Posterior cingulate gyrus (tissue), 11 donors: ENCODE data around the gene FSTL4.

Experiments
- DNase-seq, 10 donors: peaks; one replicate each; pipeline versions ENCODE4 v3.0.0 to v3.0.0-alpha.2; 2020 to 2021; ENCODE audit warnings: mixed read lengths in 3 of 10
- intact Hi-C: fragments of 100-400 bp; cut with DNase I; formaldehyde crosslinking; loops from one replicate; pipeline ENCODE4 v1.15.1; 2023

The FSTL4 gene

GRCh38 chr5:133521801-133522200 lies 90.5 kb downstream of the FSTL4 start:
- no peak for DNase-seq
- intact Hi-C loops = no loop called here

DNA sequence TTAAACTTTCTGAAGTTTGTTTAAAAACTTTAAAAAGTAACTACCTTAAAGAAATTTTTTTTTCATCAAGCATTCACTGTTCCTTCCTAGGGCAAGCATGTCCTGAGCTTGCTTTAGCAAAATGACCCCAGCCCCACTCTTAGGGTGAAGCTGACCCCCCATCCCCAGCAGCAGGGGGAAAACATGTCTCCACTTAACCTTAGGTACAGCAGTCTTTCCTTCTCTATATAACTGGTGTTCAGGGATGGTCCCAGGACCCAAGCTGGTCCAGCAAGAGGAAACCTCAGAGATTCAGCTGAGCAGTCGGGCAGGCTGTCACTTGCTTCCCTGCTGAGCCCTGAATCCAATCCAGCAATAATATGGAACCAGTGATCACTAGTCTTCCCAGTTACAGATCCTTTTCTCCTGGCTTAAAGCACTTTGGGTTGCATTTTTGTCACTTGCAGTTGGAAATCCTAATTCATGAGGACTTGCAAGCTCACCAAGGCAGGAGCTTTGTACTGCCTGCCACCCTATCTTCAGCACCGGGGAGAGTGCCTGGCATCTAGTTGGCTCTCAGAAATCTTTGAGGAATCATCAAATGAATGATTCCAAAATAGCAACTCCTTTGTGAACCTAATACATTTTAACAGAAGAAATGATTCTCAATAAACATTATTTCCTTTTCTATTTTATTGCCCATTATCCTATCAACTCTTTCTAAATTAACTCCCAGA lies 91.2 kb downstream of the FSTL4 start:
- intact Hi-C loops = no loop called here
- no peak for DNase-seq

DNA sequence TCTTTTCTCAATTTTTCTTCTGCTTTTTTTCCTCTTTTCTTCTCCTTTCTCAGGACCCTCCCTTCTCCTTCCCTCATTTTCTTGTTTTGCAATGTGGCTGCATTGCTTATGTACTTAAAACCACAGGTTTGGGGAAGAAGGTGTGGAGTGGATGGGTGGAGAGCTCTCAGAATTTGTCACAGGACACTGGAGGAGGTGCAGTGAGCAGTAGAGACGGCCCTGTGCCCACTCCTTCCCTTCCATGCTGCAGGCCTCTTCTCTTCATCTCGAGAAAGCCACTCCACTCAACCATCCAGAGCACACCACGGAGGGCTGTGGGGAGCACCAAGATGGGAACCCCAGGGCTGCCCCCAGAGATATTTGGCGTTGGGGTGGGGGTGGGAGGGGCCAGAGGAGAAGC lies 92.3 kb downstream of the FSTL4 start:
- no peak for DNase-seq
- intact Hi-C loops = no loop called here

DNA sequence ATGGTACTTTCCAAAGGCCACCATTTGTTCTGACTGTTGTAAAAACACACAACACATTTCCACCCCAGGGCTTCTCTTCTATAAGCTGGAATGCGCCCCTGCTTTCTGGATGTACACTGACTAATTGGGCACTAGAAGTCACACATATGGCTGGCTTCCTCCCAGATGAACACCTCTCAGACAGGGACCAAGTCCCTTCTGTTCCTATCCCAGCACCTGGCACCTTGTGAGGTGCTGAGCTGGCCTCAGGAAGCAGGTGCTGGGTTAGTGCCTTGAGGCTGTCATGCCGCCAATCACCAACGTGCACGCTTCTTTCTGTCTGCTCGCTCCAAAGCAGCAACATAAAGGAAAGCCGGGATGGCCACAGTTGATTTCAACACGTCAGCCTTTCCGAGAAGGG lies 93.2 kb downstream of the FSTL4 start:
- no peak for DNase-seq
- intact Hi-C loops = no loop called here

GRCh38 chr5:133514456-133514855 lies 97.9 kb downstream of the FSTL4 start:
- no peak for DNase-seq
- intact Hi-C loops = no loop called here

GRCh38 chr5:133512896-133513295 lies 99.4 kb downstream of the FSTL4 start:
- no peak for DNase-seq
- intact Hi-C loops = no loop called here

DNA sequence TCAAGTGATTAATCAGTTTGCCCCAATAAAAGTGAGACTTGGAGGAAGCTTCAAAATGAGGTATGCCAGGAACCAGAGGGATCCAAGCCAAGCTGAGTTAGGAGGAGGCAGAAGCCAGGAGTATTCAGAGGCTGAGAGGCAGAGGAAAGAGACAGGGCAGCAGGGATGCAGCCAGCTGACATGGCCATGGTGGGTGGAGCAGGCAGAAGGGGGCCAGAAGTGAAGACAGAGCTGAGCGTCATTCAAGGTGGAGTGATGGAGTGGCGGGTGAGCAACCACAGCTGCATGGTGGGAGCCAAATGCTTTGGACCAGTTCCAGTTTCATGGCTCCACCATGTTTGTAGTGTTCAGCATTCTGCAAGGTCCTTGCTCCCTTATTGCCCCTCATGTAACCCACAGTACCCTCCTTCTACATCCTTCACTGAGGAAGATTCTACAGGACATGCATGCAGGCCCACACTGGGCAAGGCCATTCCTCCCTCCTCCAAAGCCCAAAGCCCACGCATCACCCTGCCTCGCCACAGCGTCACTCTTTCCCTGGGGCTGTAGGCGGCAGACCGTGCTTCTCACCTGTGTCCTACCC lies 100.6 kb downstream of the FSTL4 start:
- DNase-seq = no peak
- intact Hi-C loops = no loop called here

- intact Hi-C loops = no loop called here
- DNase-seq = peak in 1 of 10 donors; percentile 11
Observed at GRCh38 chr5:133510634-133511262, 101.6 kb downstream of the FSTL4 start.

GRCh38 chr5:133509742-133510079 lies 102.6 kb downstream of the FSTL4 start:
- DNase-seq = no peak

GRCh38 chr5:133508845-133509741 lies 103.2 kb downstream of the FSTL4 start:
- intact Hi-C loops = no loop called here
- DNase-seq = no peak

More at GRCh38 chr5:133509742-133510079, 102.6 kb downstream of the FSTL4 start:
- intact Hi-C loops = no loop called here

DNA sequence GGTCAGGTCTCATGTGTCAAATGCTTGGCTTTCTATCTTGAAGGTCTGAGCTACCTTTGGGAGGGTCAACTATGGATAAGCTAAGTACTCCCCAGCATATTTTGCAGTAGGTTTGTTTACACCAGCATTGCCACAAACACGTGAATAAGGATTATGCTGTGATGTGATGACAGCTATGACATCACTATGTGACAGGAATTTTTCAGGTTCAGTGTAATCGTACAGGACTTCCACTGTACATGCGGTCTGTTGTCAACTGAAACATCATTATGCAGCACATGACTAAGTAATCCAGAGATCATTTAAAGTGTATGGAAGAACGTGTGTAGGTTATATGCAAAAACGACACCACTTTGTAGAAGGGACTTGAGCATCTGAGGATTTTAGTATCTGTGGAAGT lies 104.0 kb downstream of the FSTL4 start:
- intact Hi-C loops = no loop called here
- DNase-seq = no peak

- intact Hi-C loops = no loop called here
- no peak for DNase-seq
Observed at GRCh38 chr5:133506181-133506580, 106.2 kb downstream of the FSTL4 start.

- intact Hi-C loops = no loop called here
- DNase-seq = no peak
Observed at GRCh38 chr5:133503511-133503910, 108.8 kb downstream of the FSTL4 start.

DNA sequence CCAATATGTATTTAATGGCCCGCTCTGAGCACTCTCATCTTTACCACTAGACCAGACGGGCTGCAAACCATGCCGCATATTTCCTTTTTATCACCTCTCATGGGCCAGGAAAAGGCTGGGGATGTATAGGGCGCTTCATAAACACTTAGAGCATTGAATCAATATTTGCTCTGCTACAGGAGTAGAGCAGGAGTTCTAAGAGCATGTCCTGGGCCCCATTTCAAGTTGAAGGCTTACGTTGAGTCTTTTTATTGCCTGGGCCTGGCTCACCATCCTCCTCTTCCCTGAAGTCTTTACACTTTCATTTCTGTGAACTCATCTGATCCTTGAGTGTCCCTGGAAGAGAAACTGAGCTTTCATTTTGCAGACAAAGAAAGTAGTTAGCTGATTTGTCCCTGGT lies 112.4 kb downstream of the FSTL4 start:
- DNase-seq = no peak
- intact Hi-C loops = no loop called here

DNA sequence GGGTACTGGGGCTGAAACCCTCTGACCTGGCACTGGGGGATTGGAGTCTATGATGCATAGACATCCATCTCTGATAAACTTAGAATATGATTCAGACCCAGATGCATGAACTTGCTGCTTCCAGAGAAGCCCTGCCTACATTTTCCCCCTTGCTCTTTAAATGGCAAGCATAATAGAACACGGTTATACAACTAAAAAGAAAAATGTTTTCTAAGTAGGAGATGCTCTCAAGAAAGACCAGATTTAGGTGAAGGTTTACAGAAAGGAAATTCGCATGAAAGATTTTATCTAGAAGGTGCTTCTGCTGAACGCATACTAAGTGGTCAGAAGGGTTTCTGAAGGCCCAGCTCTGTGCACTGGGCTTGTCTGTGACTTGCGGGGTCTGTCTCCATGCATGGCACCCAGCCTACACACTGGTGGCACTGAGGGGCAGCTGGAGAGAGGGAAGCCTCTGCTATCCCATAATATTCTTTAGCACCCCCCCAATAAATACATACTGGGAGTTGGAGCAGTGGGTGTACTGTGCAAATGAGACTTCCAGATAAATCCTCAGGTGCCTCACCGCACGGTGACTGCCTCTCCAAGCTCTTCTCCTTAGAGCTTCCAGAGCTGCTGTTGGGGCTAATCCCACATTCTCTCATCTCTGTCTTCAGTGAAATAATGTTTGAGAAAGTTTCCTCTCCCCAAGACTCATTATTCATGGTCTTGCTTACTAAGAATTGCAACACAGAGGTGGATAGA lies 114.6 kb downstream of the FSTL4 start:
- DNase-seq = no peak
- intact Hi-C loops = no loop called here

- intact Hi-C loops = no loop called here
- DNase-seq = no peak
Observed at GRCh38 chr5:133496631-133497030, 115.7 kb downstream of the FSTL4 start.

- intact Hi-C loops = no loop called here
- no peak for DNase-seq
Observed at GRCh38 chr5:133494923-133495246, 117.5 kb downstream of the FSTL4 start.

GRCh38 chr5:133494232-133494922 lies 118.0 kb downstream of the FSTL4 start:
- intact Hi-C loops = no loop called here

GRCh38 chr5:133489632-133490031 lies 122.7 kb downstream of the FSTL4 start:
- intact Hi-C loops = no loop called here
- DNase-seq = no peak

More at GRCh38 chr5:133494232-133494922, 118.0 kb downstream of the FSTL4 start:
- no peak for DNase-seq

GRCh38 chr5:133487093-133487492 lies 125.2 kb downstream of the FSTL4 start:
- intact Hi-C loops = no loop called here
- DNase-seq = no peak
